Activated naive CD8-positive, alpha-beta T cell treated with anti-CD3 and anti-CD28 coated beads, Interleukin-2, amount 10 ng/mL, durations not matched to agents 7 days and 5 days (primary cell): ENCODE data around the gene NT5C3B. TPM values are rescaled to one million over a fixed set of nuclear protein-coding genes. Genes with fewer than 3 reads are reported as not detected.
"Not testable (repeated sequence)": the region's sequence is repeated elsewhere in the genome, so short reads cannot be mapped to it uniquely, and the experiment has no call there.

ENCODE experiments used
- ATAC-seq: fragments of 150-1000 bp; cut with Tn5 transposase; one replicate; pipeline ENCODE4 v1.10.0; 2021; ENCODE audit warnings: low read depth, moderate library complexity
- POLR2A ChIA-PET: fragments of 350-600 bp; sonication (Branson Sonifier 250); formaldehyde crosslinking; loops from one replicate; lab custom pipeline; 2021; ENCODE audit warnings: antibody characterized with exemption; lab: Charles Lee
- DNase-seq: peaks from one replicate; pipeline ENCODE4 v3.0.0; 2021
- H3K27ac Mint-ChIP-seq: one replicate; pipeline ENCODE4 v1.8.0; 2022; ENCODE audit warnings: mild to moderate bottlenecking, mixed read lengths
- H3K27me3 Mint-ChIP-seq: one replicate; pipeline ENCODE4 v1.8.0; 2022; ENCODE audit warnings: mild to moderate bottlenecking, moderate library complexity, mixed read lengths
- H3K36me3 Mint-ChIP-seq: one replicate; pipeline ENCODE4 v1.8.0; 2021; ENCODE audit warnings: mild to moderate bottlenecking, mixed read lengths
- H3K4me1 Mint-ChIP-seq: one replicate; pipeline ENCODE4 v1.8.0; 2021; ENCODE audit warnings: mixed read lengths
- H3K4me3 Mint-ChIP-seq: one replicate; pipeline ENCODE4 v1.8.0; 2022; ENCODE audit warnings: mild to moderate bottlenecking, moderate library complexity, mixed read lengths
- H3K9me3 Mint-ChIP-seq: one replicate; pipeline ENCODE4 v1.8.0; 2021; ENCODE audit warnings: mixed read lengths
- total RNA-seq, 2 experiments: library from RNA; stranded (reverse); gene quantifications; one replicate each; pipeline ENCODE4 v1.2.3, GENCODE V29; 2021

The NT5C3B gene
- total RNA-seq, 2 experiments from 2014 or later, result 30.1 to 35.4 TPM

DNA sequence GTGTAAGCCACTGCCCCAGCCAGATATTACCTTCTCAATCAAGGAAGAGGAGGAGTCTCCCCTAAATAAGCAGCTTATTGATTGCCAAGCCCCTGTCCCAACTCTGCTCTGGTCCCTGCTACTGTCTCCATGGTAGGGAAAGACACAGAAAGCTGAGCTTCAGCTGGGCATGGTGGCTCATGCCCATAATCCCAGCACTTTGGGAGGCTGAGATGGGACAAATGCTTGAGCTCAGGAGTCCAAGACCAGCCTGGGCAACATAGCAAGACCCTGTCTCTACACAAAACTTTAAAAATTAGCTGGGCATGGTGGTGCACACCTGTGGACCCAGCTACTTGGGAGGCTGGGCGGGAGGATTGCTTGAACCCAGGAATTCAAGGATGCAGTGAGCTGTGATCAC lies 56.1 kb downstream of the NT5C3B start:
- ATAC-seq (no peak), DNase-seq (no peak)
- H3K27ac Mint-ChIP-seq, result no peak overlapping the region
- H3K27me3 Mint-ChIP-seq, result peaks cover 13% of the 10 kb centered on the region
- no peaks in the 10 kb centered on the region for H3K36me3 Mint-ChIP-seq
- POLR2A ChIA-PET, result no interaction called here
- H3K9me3 Mint-ChIP-seq, result no peaks in the 10 kb centered on the region
- H3K4me1 Mint-ChIP-seq, result peaks cover 4% of the 10 kb centered on the region
- no peak overlapping the region for H3K4me3 Mint-ChIP-seq

DNA sequence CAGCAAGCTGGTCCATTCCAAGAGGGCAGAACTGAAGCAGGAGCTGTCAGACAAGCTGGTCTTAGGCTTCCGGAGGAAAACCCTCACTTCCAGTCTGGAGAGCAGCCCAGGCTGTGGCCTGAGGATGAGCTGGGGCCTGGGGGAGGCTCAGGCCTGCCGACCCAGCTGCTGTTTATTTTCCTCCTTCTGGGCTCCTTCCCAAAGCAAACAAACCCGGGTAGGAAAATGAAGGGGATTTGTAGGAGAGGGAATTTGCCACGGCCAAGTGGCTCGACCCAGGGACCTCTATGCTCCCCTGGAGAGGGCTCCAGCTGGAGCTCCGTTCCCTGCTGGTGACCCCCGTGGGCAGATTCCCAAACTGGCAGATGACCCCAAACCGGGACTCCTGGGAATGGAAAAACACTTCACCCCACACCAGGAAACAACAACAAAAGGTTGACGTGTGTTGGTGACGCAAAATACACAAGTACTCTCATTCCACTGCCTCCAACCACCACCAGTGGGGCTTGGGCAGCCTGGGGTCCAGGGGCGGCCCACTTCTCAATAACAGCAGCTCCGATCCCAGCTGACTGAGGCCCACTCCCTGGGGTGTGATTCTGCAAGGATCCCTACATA lies 58.4 kb downstream of the NT5C3B start:
- DNase-seq, result no peak
- no peak overlapping the region for H3K27ac Mint-ChIP-seq
- ATAC-seq, result no peak
- POLR2A ChIA-PET, result no interaction called here
- H3K36me3 Mint-ChIP-seq, result no peaks in the 10 kb centered on the region
- no peaks in the 10 kb centered on the region for H3K9me3 Mint-ChIP-seq
- no peaks in the 10 kb centered on the region for H3K4me1 Mint-ChIP-seq
- peaks cover 2% of the 10 kb centered on the region for H3K27me3 Mint-ChIP-seq
- no peak overlapping the region for H3K4me3 Mint-ChIP-seq

DNA sequence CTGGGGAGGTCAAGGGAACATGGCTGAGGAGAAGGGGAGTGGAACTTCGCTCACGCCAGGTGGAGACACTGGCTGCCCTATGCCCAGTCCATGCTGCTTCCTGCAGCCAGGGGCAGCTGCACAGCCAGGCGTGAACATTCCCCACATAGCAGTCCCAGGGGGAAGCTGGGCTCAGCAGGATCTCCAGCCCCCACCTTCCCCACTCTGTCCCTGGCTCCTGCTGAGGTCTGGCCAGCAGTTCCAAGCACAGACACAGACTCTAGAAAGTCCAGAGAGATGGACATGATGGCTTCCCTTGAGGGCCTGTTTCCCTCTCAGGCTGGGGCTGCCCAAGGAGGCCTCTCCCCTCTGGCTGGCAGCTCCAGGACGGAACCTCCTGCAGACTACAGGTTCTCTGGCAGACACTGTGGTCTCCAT lies 58.9 kb downstream of the NT5C3B start:
- no peaks in the 10 kb centered on the region for H3K36me3 Mint-ChIP-seq
- no peak for ATAC-seq
- no peak overlapping the region for H3K4me3 Mint-ChIP-seq
- POLR2A ChIA-PET, result no interaction called here
- no peak for DNase-seq
- H3K4me1 Mint-ChIP-seq, result no peaks in the 10 kb centered on the region
- H3K27me3 Mint-ChIP-seq, result peaks cover 2% of the 10 kb centered on the region
- H3K27ac Mint-ChIP-seq, result no peak overlapping the region
- no peaks in the 10 kb centered on the region for H3K9me3 Mint-ChIP-seq

DNA sequence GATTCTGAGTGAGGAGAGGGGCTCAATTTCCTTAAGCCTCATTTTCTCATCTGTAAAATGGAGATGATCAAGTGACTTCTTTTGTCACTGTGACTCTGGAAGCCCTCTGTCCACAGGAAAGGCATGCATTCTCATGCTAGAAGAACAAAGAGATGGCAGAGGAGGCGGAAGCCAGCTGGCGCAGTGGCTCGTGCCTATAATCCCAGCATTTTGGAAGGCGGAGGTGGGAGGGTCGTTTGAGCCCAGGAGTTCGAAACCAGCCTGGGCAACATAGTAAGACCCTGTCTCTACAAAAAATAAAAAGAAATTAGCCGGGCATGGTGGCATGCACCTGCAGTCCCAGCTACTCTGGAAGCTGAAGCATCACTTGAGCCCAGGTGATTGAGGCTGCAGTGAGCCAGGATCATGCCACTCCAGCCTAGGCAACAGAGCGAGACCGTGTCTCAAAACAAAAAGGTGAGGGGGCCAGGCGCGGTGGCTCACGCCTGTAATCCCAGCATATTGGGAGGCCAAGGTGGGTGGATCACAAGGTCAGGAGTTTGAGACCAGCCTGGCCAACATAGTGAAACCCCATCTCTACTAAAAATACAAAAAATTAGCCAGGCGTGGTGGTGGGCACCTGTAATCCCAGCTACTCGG lies 59.7 kb downstream of the NT5C3B start:
- H3K9me3 Mint-ChIP-seq, H3K4me3 Mint-ChIP-seq, H3K27ac Mint-ChIP-seq, H3K27me3 Mint-ChIP-seq, H3K4me1 Mint-ChIP-seq, ATAC-seq, POLR2A ChIA-PET, H3K36me3 Mint-ChIP-seq, DNase-seq: not testable (repeated sequence)

DNA sequence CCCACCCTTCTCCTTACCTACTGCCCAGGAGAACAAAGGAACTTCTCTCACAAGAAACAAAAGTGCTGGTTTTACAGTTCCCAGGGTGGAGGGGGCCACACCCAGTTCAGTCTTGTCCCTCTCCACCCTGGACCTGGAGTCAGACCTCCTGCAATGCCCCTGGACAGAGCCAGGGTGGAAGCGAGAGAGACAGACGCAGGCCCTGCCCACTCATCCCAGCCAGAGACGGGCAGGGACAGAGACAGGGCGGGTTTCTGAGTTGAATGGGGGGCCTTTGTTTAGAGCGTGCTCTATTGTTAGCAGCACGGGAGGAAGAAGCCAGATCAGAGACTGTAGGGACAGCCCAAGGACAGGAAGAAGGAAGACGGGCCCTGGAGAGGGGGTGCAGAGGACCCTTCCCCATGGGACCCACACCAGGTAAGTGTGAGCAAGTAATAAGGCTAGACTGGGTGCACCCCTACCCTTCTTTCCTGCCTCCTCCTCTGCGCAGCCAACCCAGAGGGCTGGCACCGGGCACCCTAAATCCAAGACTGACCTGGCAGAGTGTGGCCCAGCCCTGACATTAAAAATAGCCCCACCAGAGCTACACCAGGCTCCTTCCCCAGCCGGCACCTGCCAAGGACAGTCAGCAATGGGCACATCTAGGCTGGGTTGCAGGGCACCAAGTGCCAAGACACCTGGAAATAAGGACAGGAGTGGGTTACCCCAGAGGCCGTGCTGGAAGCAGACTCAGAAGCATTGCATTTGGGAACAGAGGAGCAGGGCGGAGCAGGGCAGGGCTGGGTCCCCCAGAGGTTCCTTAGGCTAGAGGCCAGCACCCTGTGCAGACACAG lies 60.4 kb downstream of the NT5C3B start:
- Mint-ChIP-seq H3K27me3 (peaks cover 2% of the 10 kb centered on the region), H3K36me3 (no peaks in the 10 kb centered on the region), H3K9me3 (no peaks in the 10 kb centered on the region), H3K4me3 (no peak overlapping the region), H3K4me1 (peaks cover 5% of the 10 kb centered on the region), H3K27ac (no peak overlapping the region)
- DNase-seq (no peak), ATAC-seq (no peak)
- POLR2A ChIA-PET, result no interaction called here

Other genes with a start within 250 kb of the NT5C3B start
- not detected for gene KRT14, start 249.3 kb downstream of the NT5C3B start, total RNA-seq
- not detected for gene KRT16, start 223.5 kb downstream of the NT5C3B start, total RNA-seq
- not detected for gene KRT17, start 211.7 kb downstream of the NT5C3B start, total RNA-seq
- gene EIF1, start 147.3 kb downstream of the NT5C3B start, total RNA-seq, result 100 to 1,000 TPM; 682 to 723 TPM
- gene GAST, start 123.9 kb downstream of the NT5C3B start, total RNA-seq, result not detected
- gene HAP1, start 101.6 kb downstream of the NT5C3B start, total RNA-seq, result under 1 TPM in 1 of 2 experiments, not detected in 1; 0.14 TPM
- gene JUP, start 49.5 kb downstream of the NT5C3B start, total RNA-seq, result 10 to 100 TPM; 10.1 to 12.8 TPM
- 1 to 10 TPM; 3.2 to 3.7 TPM for gene P3H4, start 24.3 kb downstream of the NT5C3B start, total RNA-seq
- gene FKBP10, start 23.2 kb downstream of the NT5C3B start, total RNA-seq, result under 1 TPM; 0.53 to 0.94 TPM
- gene KLHL10, start 1.6 kb upstream of the NT5C3B start, total RNA-seq, result not detected
- 10 to 100 TPM; 13.6 to 14.8 TPM for gene KLHL11, start 29.2 kb upstream of the NT5C3B start, total RNA-seq
- 100 to 1,000 TPM; 142 to 153 TPM for gene ACLY, start 82.7 kb upstream of the NT5C3B start, total RNA-seq
- under 1 TPM; 0.65 to 0.72 TPM for gene ODAD4, start 94.4 kb upstream of the NT5C3B start, total RNA-seq
- gene CNP, start 130.6 kb upstream of the NT5C3B start, total RNA-seq, result 10 to 100 TPM; 75.8 to 83.0 TPM
- gene DNAJC7, start 181.2 kb upstream of the NT5C3B start, total RNA-seq, result 10 to 100 TPM; 86.7 to 93.7 TPM
- 10 to 100 TPM; 19.8 to 27.2 TPM for gene NKIRAS2, start 183.9 kb upstream of the NT5C3B start, total RNA-seq
- under 1 TPM; 0.53 to 0.91 TPM for gene C17orf113, start 214.4 kb upstream of the NT5C3B start, total RNA-seq